Measurements from ENCODE around the gene KCNH4.

GRCh38 chr17:42120161-42120769 is 60.7 kb downstream of the KCNH4 start:
- TF ChIP-seq POLR2A (IDR thresholded peaks at IDR 0.05) (no peak), CTCF (IDR thresholded peaks at IDR 0.05) (no peak)
